Cortex of kidney (tissue), 1 donor: Measurements from ENCODE around the gene EZR.

Source experiments
- DNase-seq: peaks from one replicate; lab custom pipeline; 2025; lab: John Stamatoyannopoulos, UW

EZR gene

DNA sequence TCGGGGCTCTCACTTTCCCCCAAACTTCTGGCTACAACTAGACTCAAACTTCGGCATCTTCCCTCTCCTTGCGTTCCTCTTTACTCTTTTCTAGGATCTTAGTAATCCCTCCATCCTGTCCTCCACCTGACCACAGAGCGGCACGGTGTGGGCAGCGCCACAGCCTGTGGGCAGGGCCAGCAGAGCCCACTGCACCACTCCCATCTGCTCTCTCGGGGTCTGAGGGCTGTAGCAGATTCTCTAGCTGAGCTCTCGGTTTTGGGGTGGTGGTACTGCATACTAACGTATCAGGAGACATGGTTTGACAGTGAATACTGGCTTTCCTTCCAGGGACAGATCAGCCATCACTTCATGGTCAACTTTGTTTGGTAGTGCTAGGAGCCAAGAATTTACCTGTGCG, 57.4 kb downstream of the EZR start:
- no peak for DNase-seq

DNA sequence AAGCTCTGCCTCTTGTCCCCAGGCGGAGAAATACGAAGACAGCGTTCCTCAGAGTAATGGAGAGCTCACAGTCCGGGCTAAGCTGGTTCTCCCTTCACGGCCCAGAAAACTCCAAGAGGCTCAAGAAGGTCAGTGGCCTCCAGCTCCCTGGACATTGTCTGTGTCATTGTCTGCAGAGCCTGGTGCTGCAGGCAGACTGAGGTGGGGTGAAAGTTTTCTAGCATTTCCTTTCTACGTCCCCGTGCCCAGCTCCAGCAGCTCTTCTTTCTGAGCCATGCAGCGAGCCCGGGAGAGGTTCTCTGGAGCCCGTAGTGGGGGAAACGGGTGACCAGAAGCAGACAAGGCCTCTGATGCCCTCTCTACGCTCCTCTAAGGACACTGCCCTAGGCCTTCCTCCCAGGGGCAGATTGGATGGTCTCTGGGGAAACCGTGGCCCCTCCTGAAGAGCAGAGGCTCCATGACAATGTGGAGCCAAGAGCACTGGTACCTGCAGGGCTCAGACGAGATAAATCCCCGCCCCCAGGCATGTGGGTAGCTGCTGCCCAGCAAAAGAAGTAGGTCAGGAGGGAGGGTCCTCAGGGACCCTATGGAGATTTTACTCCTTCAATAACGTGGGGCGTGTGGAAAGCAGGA, 58.4 kb downstream of the EZR start:
- DNase-seq, result no peak

DNA sequence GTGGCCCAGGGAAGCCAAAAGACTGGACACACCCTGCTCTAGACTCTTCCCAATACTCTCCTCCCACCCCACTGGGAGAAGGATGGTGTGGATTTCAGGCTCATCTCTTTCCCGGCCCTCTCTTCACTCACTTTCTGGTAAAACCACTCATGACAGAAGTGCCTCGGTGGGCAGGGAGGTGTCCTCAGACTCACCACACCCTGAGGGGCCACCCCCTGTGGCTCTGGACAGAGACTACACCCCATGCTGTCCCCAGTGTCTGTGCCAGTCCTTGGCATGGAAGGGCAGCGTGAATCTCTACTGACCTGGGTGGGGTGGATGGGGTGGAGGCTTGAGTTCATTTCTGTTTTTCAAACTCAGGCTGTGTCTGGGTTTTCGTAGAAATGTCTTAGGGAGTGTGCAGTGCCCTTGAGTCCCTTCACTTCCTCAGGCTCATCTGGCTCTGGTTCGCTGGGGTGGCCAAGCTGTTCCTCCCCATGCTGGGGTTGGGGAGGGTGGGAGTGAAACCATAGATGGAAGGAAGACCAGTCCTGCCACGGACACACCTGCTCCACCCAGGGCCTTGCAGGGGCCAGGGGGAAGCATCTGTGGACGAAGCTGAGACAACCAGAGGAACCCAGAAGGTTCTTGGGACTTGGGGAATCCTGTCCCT, 59.1 kb downstream of the EZR start:
- no peak for DNase-seq

- DNase-seq, result no peak
Measured at GRCh38 chr6:158758941-158759479, 60.2 kb downstream of the EZR start.

DNA sequence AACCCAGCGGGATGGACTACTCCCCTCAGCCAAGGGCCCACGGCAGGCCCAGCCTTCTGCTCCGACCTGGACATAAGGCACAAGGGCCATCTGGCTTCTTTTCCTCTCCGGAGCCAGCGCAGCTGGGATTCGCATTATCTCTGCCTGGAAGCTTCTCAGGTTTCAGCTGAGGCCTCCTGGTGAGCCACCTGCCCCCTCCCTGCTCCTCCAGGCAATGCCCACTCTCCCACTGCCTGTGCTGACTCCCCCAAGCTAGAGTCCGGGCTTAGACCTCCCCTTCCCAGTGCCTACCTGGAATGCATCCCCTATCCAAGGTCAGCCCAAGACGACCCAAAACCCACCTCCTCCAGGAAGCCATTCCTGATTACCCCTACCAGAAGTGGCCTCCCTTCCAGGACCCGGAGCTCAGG, 60.7 kb downstream of the EZR start:
- DNase-seq, result no peak

GRCh38 chr6:158757753-158758090, 61.4 kb downstream of the EZR start:
- DNase-seq, result no peak

GRCh38 chr6:158756977-158757752, 62.0 kb downstream of the EZR start:
- no peak for DNase-seq

DNA sequence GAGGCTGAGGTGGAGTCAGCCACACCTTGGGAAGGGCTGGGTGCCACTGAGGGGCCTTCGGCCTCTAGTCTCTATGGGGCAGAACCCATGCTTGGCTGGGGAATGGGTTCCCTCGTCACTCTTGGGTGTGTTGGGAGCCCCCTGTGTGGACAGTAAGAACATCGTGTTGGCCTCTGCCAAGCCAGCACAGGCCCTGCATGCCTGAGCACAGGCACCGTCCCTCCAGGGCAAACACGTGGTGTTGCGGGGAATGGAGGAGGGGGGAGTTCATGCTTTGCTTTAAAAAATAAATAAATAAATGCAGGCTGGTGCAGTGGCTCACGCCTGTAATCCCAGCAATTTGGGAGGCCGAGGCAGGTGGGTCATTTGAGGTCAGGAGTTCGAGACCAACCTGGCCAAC, 63.0 kb downstream of the EZR start:
- no peak for DNase-seq

DNA sequence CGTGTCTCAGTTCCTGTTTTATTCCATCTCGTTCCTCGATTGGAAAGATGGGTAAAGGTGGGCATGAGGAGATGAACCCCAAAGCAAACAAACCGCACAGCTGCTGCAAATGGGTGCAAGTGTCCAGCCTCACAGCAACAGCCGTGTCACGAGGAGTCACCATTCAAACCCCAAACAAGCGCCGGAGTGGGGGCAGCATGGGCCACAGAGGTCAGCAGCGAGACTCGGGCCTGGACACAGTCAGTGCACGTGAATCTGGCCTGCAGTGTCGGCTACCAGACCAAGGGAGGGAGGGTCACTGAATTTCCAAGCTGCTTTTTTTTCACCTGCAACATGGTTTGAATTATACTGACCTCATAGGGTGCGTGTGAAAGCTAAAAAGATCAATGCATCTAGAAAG, 63.5 kb downstream of the EZR start:
- no peak for DNase-seq

DNA sequence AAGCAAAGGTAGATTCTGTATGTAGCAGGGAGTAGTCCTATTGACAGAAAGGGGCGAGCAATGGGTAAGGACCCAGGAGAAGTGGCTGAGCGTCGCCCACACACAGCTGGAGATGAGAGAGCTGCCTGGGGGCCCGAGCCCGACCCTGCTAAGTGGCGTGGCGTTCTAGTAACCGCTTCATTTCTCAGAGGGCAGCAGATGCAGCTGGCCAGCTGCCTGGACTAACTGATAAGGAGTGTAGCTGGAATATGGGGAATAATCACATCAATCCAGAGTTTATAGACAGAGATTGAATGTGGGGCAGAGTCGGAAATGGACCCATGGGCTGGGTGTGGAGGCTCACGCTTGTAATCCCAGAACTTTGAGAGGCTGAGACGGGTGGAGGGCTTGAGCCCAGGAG, 64.4 kb downstream of the EZR start:
- no peak for DNase-seq

GRCh38 chr6:158753811-158754210, 65.4 kb downstream of the EZR start:
- DNase-seq, result no peak

DNA sequence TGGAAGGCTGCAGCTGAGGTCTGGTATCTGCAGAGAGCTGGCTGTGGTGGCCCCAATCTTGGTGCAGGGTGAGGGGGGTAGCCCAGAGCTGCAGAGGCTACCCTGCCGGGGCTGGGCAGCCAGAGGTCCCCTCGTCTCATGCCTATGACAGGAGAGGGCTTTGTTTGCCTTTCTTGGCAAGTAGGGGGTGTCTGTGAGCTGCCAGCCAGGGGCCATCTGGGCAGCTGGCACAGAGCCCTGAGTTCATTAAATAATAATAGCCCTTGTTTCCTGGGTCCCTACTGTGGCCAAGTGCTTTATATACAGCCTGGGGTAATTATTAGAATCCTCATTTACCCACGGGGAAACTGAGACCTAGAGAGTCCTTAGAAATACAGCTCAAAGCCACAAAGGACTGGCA, 66.6 kb downstream of the EZR start:
- no peak for DNase-seq

GRCh38 chr6:158751921-158752320, 67.2 kb downstream of the EZR start:
- DNase-seq, result no peak

DNA sequence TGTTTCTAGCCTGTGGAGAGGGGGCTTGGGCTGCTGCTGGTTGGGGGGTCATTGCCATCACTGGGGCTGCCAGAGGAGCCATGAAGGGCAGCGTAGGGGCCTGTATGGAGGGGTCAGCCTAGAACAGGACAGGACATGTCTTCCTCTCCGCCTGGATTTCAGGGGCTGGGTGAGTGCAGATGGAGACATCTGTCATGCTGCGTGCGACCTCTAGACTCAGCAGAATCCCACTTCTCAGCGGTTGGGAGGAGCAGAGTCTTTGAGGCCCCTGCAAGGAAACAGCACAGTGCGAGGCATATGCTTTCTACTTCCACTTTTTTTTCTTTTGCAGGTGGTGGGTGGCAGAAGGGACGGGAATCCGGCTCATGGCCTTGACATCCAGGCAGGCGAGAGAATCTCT, 67.9 kb downstream of the EZR start:
- no peak for DNase-seq

DNA sequence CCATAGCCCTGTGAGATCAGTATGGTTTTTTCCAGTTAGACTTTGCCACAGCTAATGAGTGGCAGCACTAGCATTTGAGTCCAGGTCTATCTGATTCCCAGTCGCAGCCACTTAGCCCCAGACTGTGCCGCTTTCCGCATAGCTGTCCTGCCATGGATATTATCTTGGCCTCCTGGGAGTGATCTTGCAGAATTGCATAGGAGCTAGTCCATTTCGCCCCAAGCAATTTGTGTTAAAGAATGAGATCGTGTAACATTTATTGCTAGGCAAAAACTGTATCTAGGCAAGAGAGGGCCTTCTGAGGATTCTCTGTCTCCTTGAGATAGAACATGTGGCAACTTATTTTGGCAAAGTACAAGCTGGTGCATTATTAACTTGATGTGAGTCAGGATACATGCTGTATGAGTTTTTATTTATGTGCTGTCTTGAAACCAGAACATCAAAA, 74.2 kb downstream of the EZR start:
- no peak for DNase-seq

DNA sequence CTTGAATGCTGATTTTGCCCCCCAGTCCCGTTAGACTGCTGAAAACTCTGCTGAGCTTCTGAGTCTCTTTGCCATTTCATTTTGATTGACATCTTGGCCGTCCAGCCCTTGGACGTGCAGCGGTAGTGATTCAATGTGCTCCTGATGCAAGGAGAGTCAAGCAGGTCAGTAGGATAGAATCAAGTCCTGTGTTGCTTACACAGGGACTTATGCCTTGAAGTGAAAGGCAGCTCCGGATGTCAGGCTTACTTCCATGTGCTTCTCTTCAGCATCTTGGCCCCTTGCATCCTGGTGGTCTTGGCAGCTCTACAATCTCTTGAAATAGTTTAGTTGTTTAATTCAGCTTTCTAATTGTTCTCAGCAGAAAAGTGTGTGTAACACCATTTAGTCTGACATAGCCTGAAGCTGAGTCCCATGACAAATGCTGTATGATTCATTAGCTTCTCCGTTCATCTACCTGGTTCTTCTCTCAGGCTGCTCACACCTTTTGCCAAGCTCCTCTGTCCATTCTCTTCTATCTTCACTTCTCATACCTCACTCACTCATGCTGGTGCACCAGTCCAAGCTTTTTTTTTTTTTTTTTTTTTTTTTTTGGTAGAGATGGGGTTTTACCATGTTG, 76.0 kb downstream of the EZR start:
- DNase-seq, result no peak

- no peak for DNase-seq
Measured at GRCh38 chr6:158739673-158740072, 79.5 kb downstream of the EZR start.

GRCh38 chr6:158737710-158738615, 81.2 kb downstream of the EZR start:
- no peak for DNase-seq

DNA sequence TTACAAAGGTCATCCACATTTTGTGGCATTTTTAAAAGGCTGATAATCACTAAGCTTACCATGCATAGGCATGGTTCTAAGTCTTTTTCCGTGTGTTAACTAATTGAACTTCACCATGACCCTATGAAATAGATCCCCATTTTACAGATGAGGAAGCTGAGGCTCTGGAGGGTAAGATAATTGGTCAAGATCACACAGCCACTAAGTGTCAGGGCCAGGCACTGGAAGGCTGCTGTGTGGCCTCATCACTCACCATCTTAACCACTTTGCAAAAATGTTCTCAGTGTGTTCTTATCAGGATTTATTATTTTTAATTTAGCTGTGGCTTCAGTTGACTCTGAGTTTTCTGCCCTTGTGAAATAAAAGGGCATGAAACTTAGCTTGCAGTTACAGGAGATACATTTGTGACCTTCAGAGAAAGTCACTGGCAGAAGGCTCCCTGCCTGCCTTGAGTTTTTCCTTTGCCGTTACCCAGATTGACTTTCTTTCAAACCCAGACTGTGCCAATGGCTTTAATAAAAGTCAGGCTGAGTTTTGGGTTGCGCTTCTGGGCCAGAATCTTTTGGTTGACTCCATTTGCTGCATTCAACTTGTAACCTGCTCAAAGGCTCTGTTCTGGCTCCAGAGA, 82.0 kb downstream of the EZR start:
- DNase-seq, result no peak

GRCh38 chr6:158735009-158735408, 84.2 kb downstream of the EZR start:
- DNase-seq, result no peak

DNA sequence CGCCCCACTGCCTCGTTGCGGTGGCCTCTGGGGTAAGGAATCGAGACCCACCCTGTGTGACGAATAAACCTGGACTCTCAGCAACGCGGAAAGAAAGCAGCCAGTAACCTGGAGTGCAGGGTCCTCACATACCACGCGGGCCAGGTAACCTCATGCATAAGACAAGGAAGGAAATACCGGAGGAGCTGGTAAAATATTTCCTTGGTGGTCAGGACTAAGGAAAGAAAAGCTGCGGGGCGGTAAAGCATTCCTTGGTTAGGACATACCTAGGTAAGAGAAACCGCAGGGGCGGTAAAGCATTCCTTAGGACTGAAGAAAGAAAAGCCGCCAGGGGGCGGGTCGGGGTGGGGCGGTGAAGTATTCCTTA, 88.6 kb downstream of the EZR start:
- no peak for DNase-seq
